ENCODE data around the gene NDUFA7. TPM values are rescaled to one million over a fixed set of nuclear protein-coding genes. Genes with fewer than 3 reads are reported as not detected.

Gene NDUFA7
- total RNA-seq: 48.6 and 54.5 TPM in 2 replicates

- intact Hi-C loops (cut with micrococcal nuclease): loop anchor here (1.0 to 5.0 kb wide), 2 partner anchors 13 to 314 kb away; partner anchors contain the start of genes CD320 and ELAVL1
These were observed at the start of gene NDUFA7, which contains the start of gene RPS28 for GRCh38 chr19:8321067-8321985. TSS of gene NDUFA7 (minus strand) at chr19:8321375. CDS start at chr19:8321358, 17 bp downstream. TSS of gene RPS28 (plus strand) at chr19:8321496. CDS start at chr19:8321531, 35 bp downstream.

DNA sequence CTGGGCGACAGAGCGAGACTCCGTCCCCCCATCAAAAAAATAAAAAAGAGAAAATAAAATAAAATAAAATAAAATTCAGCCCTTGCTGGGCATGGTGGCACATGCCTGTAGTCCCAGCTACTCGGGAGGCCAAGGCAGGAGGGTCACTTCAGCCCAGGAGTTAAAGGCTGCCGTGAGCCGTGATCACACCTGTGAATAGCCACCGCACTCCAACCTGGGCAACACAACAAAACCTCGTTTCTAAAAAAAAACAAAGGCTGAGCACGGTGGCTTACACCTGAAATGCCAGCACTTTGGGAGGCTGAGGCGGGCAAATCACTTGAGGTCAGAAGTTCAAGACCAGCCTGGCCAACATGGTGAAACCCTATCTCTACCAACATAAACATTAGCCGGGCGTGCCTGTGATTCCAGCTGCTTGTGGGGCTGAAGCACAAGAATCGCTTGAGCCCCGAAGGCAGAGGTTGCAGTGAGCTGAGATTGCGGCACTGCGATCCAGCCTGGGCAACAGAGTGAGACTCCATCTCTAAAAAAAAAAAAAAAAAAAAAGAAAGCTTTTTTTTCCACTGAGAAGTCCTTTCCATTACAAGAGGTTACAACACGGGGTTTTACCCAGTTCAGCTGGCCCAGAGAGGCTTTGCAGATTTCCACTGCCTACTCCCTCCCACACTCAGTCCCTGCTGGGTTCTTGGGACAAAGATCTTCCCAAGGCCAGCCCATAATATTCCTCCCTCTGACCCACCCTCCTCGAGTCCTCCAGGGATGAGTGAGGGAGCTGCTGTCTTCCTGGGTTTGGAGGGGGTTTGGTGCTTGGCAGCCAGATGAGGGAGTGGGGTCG lies 49.2 kb upstream of the NDUFA7 start:
- H3K4me3 Mint-ChIP-seq (ENCODE audit: low read depth): no peak overlapping the region
- peaks cover 8% of the 10 kb centered on the region for H3K36me3 Mint-ChIP-seq (ENCODE audit: low read depth)
- DNase-seq (ENCODE audit: low spot score): no peak
- intact Hi-C loops (cut with micrococcal nuclease): no loop called here
- H3K4me1 Mint-ChIP-seq (ENCODE audit: low read depth): peaks cover 6% of the 10 kb centered on the region
- no peaks in the 10 kb centered on the region for H3K9me3 Mint-ChIP-seq
- H3K27ac Mint-ChIP-seq: no peak overlapping the region
- peaks cover 17% of the 10 kb centered on the region for H3K27me3 Mint-ChIP-seq (ENCODE audit: low read depth)

More at GRCh38 chr19:8321067-8321985, at the start of gene NDUFA7, which contains the start of gene RPS28:
- no peaks in the 10 kb centered on the region for H3K27me3 Mint-ChIP-seq (ENCODE audit: low read depth)
- H3K36me3 Mint-ChIP-seq (ENCODE audit: low read depth): peaks cover 44% of the 10 kb centered on the region
- no peaks in the 10 kb centered on the region for H3K9me3 Mint-ChIP-seq
- peak; percentile 96 for DNase-seq (ENCODE audit: low spot score)
- H3K27ac Mint-ChIP-seq: peak within 1 kb of the TSS; percentile 98
- peak within 1 kb of the TSS; percentile 99 for H3K4me3 Mint-ChIP-seq (ENCODE audit: low read depth)
- H3K4me1 Mint-ChIP-seq (ENCODE audit: low read depth): peaks cover 12% of the 10 kb centered on the region

DNA sequence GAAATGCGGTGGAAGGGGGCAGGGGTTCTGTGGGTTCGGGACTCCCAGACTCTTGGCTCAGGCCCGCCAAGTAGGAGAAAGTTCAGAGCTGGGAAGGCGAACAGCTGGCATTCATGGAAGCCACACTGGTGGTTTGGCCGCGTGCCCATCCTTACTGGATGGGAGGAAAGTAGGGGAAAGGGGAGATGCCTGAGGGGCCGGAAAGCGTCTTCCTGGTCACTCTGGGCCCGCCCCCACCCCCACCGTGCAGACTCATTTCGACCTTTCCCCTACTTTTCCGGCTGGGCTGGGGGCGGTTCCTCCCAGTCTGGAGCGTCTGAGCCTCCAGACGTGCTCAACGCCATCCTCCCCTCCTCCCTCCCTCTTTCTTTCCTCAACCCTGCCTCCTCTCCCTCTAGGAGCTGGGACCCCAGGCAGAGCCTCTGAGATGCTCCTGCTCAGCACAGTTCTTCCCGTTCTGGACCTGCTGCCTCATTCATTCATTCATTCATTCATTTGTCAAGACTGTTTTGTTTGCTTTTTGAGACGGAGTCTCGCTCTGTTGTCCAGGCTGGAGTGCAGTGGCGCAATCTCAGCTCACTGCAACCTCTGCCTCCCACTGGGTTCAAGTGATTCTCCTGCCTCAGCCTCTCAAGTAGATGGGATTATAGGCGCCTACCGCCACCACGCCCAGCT lies 46.3 kb upstream of the NDUFA7 start:
- Mint-ChIP-seq H3K27ac (no peak overlapping the region), H3K9me3 (no peaks in the 10 kb centered on the region), H3K4me1 (ENCODE audit: low read depth) (peaks cover 13% of the 10 kb centered on the region), H3K27me3 (ENCODE audit: low read depth) (peaks cover 19% of the 10 kb centered on the region), H3K36me3 (ENCODE audit: low read depth) (peaks cover 3% of the 10 kb centered on the region), H3K4me3 (ENCODE audit: low read depth) (peak overlapping the region; percentile 8)
- no peak for DNase-seq (ENCODE audit: low spot score)
- intact Hi-C loops (cut with micrococcal nuclease): no loop called here

- DNase-seq (ENCODE audit: low spot score): no peak
- intact Hi-C loops (cut with micrococcal nuclease): no loop called here
- H3K27ac Mint-ChIP-seq: no peak overlapping the region
- peaks cover 19% of the 10 kb centered on the region for H3K27me3 Mint-ChIP-seq (ENCODE audit: low read depth)
- H3K36me3 Mint-ChIP-seq (ENCODE audit: low read depth): peaks cover 3% of the 10 kb centered on the region
- peak overlapping the region; percentile 8 for H3K4me3 Mint-ChIP-seq (ENCODE audit: low read depth)
- no peaks in the 10 kb centered on the region for H3K9me3 Mint-ChIP-seq
- H3K4me1 Mint-ChIP-seq (ENCODE audit: low read depth): peaks cover 17% of the 10 kb centered on the region
These were observed 45.8 kb upstream of the NDUFA7 start for GRCh38 chr19:8366961-8367326.

GRCh38 chr19:8366121-8366581 lies 45.0 kb upstream of the NDUFA7 start:
- H3K4me1 Mint-ChIP-seq (ENCODE audit: low read depth): peaks cover 19% of the 10 kb centered on the region
- intact Hi-C loops (cut with micrococcal nuclease): no loop called here
- H3K4me3 Mint-ChIP-seq (ENCODE audit: low read depth): no peak overlapping the region
- peaks cover 19% of the 10 kb centered on the region for H3K27me3 Mint-ChIP-seq (ENCODE audit: low read depth)
- no peaks in the 10 kb centered on the region for H3K9me3 Mint-ChIP-seq
- DNase-seq (ENCODE audit: low spot score): no peak
- no peak overlapping the region for H3K27ac Mint-ChIP-seq
- peaks cover 3% of the 10 kb centered on the region for H3K36me3 Mint-ChIP-seq (ENCODE audit: low read depth)

DNA sequence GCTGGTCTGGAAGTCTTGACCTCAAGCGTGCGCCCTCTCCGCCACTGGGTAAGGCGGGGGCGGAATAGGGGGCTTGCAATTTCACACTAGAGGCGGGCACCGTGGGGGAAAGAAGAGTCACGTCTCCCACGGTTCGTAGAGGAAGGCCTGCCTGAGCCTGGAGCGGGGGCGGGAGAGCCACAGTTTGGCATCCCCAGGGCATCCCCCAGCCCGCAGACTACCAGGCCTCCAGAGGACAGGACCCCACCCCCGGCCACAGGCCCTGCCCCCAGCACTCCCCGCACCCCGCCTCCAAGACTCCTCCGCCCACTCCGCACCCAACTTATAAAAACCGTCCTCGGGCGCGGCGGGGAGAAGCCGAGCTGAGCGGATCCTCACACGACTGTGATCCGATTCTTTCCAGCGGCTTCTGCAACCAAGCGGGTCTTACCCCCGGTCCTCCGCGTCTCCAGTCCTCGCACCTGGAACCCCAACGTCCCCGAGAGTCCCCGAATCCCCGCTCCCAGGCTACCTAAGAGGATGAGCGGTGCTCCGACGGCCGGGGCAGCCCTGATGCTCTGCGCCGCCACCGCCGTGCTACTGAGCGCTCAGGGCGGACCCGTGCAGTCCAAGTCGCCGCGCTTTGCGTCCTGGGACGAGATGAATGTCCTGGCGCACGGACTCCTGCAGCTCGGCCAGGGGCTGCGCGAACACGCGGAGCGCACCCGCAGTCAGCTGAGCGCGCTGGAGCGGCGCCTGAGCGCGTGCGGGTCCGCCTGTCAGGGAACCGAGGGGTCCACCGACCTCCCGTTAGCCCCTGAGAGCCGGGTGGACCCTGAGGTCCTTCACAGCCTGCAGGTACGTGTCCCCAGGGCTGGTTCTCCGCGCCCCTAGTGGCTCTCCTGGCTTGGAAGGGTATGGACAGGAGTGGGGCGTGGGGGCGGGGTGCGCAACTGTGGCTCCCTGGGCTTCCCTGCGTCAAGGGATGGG lies 42.9 kb upstream of the NDUFA7 start, which contains the start of gene ANGPTL4:
Gene ANGPTL4, plus strand, starts transcription at position 353 of the 969 bp plus-strand sequence. Its CDS starts 167 bp downstream, at position 520.
- DNase-seq (ENCODE audit: low spot score): peak; percentile 66
- Mint-ChIP-seq H3K4me1 (ENCODE audit: low read depth) (peaks cover 19% of the 10 kb centered on the region), H3K9me3 (no peaks in the 10 kb centered on the region), H3K36me3 (ENCODE audit: low read depth) (peaks cover 3% of the 10 kb centered on the region), H3K27me3 (ENCODE audit: low read depth) (peaks cover 19% of the 10 kb centered on the region), H3K4me3 (ENCODE audit: low read depth) (peak within 1 kb of the TSS; percentile 86), H3K27ac (peak within 1 kb of the TSS; percentile 81)
- intact Hi-C loops (cut with micrococcal nuclease): loop anchor here (5.0 kb wide), 1 partner anchor 143 kb away; no protein-coding TSS in a partner anchor

- Mint-ChIP-seq H3K27me3 (ENCODE audit: low read depth) (peaks cover 12% of the 10 kb centered on the region), H3K36me3 (ENCODE audit: low read depth) (no peaks in the 10 kb centered on the region), H3K4me1 (ENCODE audit: low read depth) (peaks cover 14% of the 10 kb centered on the region), H3K27ac (peak overlapping the region; percentile 15), H3K9me3 (no peaks in the 10 kb centered on the region), H3K4me3 (ENCODE audit: low read depth) (peak overlapping the region; percentile 49)
- intact Hi-C loops (cut with micrococcal nuclease): loop anchor here (5.0 kb wide), 1 partner anchor 145 kb away; no protein-coding TSS in a partner anchor
- no peak for DNase-seq (ENCODE audit: low spot score)
These were observed 41.0 kb upstream of the NDUFA7 start for GRCh38 chr19:8361921-8362793.

DNA sequence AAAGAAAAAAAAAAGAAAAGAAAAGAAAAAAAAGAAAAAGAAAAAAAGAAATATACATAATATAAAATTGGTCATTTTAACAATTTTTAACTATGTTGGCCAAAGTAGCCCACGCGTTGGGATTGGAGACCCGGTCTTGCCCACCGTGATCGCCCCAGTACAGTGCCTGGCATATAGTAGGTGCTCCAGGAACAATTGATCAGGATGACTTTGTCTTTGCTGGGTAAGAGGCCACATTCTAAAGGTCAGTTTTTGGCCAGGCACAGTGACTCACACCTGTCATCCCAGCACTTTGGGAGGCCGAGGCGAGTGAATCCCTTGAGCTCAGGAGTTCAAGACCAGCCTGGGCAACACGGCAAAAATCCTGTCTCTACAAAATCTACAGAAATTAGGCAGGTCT lies 39.0 kb upstream of the NDUFA7 start:
- Mint-ChIP-seq H3K27ac (no peak overlapping the region), H3K36me3 (ENCODE audit: low read depth) (no peaks in the 10 kb centered on the region), H3K4me3 (ENCODE audit: low read depth) (no peak overlapping the region), H3K27me3 (ENCODE audit: low read depth) (peaks cover 3% of the 10 kb centered on the region), H3K4me1 (ENCODE audit: low read depth) (peaks cover 22% of the 10 kb centered on the region), H3K9me3 (no peaks in the 10 kb centered on the region)
- intact Hi-C loops (cut with micrococcal nuclease): loop anchor here (5.0 kb wide), 1 partner anchor 147 kb away; no protein-coding TSS in a partner anchor
- no peak for DNase-seq (ENCODE audit: low spot score)

GRCh38 chr19:8358948-8359347 lies 37.8 kb upstream of the NDUFA7 start:
- H3K27ac Mint-ChIP-seq: no peak overlapping the region
- DNase-seq (ENCODE audit: low spot score): no peak
- intact Hi-C loops (cut with micrococcal nuclease): no loop called here
- H3K9me3 Mint-ChIP-seq: no peaks in the 10 kb centered on the region
- H3K27me3 Mint-ChIP-seq (ENCODE audit: low read depth): peaks cover 3% of the 10 kb centered on the region
- peaks cover 23% of the 10 kb centered on the region for H3K4me1 Mint-ChIP-seq (ENCODE audit: low read depth)
- H3K36me3 Mint-ChIP-seq (ENCODE audit: low read depth): no peaks in the 10 kb centered on the region
- no peak overlapping the region for H3K4me3 Mint-ChIP-seq (ENCODE audit: low read depth)

DNA sequence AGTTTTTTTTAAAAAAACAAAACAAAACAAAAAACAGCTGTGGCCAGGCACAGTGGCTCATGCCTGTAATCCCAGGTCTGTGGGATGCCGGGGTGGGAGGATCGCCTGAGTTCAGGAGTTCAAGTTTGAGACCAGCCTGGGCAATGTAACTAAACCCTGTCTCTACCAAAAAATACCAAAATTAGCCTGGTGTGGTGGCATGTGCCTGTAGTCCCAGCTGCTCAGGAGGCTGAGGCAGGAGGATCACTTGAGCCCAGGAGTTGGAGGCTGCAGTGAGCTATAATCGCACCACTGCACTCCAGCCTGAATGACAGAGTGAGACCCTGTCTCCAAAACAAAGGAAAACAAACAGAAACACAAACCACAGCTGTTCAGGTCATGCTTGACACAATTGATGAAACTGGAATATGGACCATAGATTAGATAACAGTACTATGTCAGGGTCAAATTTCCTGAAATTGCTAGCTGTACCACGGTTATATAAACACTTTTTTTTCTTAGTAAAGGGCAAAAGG lies 35.9 kb upstream of the NDUFA7 start:
- Mint-ChIP-seq H3K9me3 (no peaks in the 10 kb centered on the region), H3K4me1 (ENCODE audit: low read depth) (peaks cover 15% of the 10 kb centered on the region), H3K27me3 (ENCODE audit: low read depth) (peaks cover 9% of the 10 kb centered on the region), H3K4me3 (ENCODE audit: low read depth) (no peak overlapping the region), H3K27ac (no peak overlapping the region), H3K36me3 (ENCODE audit: low read depth) (no peaks in the 10 kb centered on the region)
- DNase-seq (ENCODE audit: low spot score): no peak
- intact Hi-C loops (cut with micrococcal nuclease): no loop called here
